Neural progenitor cell (in vitro differentiated cells): ENCODE results near the gene ABLIM2.
"Not testable (repeated sequence)": the region's sequence is repeated elsewhere in the genome, so short reads cannot be mapped to it uniquely, and the experiment has no call there.

Experiments used
- CTCF ChIP-seq: fragments of 200-600 bp; sonication (generic); IDR thresholded peaks from 2 replicates; pipeline ENCODE4 v1.5.1; 2017; ENCODE audit warnings: antibody characterized with exemption, mild to moderate bottlenecking
- EZH2 ChIP-seq: fragments of 200-600 bp; sonication (generic); IDR thresholded peaks from 2 replicates; pipeline ENCODE4 v1.6.1; 2017; ENCODE audit warnings: antibody characterized with exemption, mild to moderate bottlenecking, moderate library complexity
- EZH2phosphoT487 ChIP-seq: fragments of 200-600 bp; sonication (generic); IDR thresholded peaks from 2 replicates; pipeline ENCODE4 v1.6.1; 2017; ENCODE audit warnings: antibody characterized with exemption

GRCh38 chr4:7943688-7944087 lies 214.9 kb downstream of the ABLIM2 start:
- not testable (repeated sequence) for TF ChIP-seq CTCF, EZH2, EZH2phosphoT487
